ENCODE results near the gene PCED1B. TPM values are rescaled to one million over a fixed set of nuclear protein-coding genes. Genes with fewer than 3 reads are reported as not detected.

PCED1B gene
- total RNA-seq, 6 experiments from 2014 or later: 3.3 to 5.4 (median 4.9) TPM

DNA sequence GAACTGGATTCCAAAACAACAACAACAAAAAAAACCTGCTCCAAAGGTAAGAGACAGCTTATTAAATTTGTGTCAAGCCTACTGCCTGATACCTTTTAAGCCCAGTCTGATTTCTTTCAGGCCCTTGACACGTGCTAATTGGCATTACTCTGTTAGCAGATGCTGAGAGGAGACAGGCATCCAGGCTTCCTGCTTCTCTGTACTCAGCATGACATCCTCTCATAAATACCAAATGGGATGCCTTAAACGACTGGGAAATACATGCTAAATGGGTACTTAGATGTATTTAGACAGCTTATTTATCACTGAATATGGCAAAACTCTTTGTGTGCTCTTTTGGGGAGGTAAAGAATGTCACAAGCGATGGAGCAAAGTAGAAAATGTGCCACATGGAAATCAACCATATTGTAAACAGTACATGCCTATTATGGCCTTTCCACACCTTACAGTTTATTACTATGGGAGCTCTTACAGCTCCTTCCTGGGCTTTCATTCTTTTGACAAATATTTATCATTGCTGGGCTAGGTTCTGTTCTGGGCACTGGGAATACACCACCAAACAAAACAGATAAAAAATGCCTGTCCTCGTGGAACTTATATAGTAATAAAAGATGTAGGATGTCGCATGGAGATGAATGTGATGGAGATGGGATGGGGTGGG is 11.5 kb upstream of the PCED1B start:
- no peak for DNase-seq
- Mint-ChIP-seq H3K27ac (no peak overlapping the region), H3K9me3 (no peaks in the 10 kb centered on the region), H3K36me3 (ENCODE audit: low read depth) (no peaks in the 10 kb centered on the region), H3K4me1 (ENCODE audit: low read depth) (peaks cover 36% of the 10 kb centered on the region), H3K4me3 (no peak overlapping the region), H3K27me3 (ENCODE audit: insufficient read depth) (no peaks in the 10 kb centered on the region)
- TF ChIP-seq, protein P1, sequence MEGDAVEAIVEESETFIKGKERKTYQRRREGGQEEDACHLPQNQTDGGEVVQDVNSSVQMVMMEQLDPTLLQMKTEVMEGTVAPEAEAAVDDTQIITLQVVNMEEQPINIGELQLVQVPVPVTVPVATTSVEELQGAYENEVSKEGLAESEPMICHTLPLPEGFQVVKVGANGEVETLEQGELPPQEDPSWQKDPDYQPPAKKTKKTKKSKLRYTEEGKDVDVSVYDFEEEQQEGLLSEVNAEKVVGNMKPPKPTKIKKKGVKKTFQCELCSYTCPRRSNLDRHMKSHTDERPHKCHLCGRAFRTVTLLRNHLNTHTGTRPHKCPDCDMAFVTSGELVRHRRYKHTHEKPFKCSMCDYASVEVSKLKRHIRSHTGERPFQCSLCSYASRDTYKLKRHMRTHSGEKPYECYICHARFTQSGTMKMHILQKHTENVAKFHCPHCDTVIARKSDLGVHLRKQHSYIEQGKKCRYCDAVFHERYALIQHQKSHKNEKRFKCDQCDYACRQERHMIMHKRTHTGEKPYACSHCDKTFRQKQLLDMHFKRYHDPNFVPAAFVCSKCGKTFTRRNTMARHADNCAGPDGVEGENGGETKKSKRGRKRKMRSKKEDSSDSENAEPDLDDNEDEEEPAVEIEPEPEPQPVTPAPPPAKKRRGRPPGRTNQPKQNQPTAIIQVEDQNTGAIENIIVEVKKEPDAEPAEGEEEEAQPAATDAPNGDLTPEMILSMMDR (IDR thresholded peaks at IDR 0.05): no peak

DNA sequence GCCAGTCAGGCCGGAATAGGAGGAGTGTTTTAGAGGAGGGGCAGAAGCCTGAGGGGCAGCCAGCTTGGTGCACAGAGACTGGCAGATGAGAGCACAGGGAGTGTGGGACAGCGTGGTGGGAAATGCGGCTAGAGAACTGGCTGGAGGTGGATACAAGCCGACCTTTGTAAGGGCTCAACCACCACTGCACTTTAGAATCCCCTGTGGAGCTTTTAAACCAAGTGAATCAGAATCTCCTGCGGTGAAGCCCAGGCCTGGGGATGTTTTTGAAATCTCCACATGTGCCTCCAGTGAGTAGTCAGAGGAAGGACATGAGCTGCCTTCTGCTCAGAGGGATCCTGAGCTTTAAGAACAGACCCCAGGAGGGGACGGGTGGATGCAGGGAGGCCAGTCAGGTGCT is 10.9 kb upstream of the PCED1B start:
- H3K4me1 Mint-ChIP-seq (ENCODE audit: low read depth): peaks cover 36% of the 10 kb centered on the region
- no peak overlapping the region for H3K4me3 Mint-ChIP-seq
- TF ChIP-seq, protein P1 (IDR thresholded peaks at IDR 0.05): no peak
- no peak overlapping the region for H3K27ac Mint-ChIP-seq
- H3K36me3 Mint-ChIP-seq (ENCODE audit: low read depth): no peaks in the 10 kb centered on the region
- no peak for DNase-seq
- H3K9me3 Mint-ChIP-seq: no peaks in the 10 kb centered on the region
- H3K27me3 Mint-ChIP-seq (ENCODE audit: insufficient read depth): no peaks in the 10 kb centered on the region

DNA sequence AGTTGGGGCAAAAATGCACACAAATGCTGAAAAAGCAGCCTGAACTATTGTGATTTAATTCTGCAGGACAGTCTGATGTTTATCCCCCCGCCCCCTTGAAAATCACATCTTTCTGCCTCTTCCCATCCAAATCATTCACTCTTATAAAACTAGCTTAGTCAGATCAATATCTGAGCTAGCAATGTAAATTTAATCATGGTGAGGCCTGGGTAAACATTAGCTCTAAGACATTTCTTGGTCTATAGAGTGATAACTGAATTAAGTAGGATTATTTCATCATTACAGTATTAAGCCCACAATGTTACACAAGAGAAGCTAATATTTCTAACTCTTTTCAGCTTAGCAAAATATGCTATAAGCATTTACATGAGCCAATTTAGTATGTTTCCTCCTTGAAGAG is 9.1 kb upstream of the PCED1B start:
- TF ChIP-seq, protein P1 (IDR thresholded peaks at IDR 0.05): no peak
- no peak overlapping the region for H3K4me3 Mint-ChIP-seq
- no peaks in the 10 kb centered on the region for H3K36me3 Mint-ChIP-seq (ENCODE audit: low read depth)
- no peaks in the 10 kb centered on the region for H3K9me3 Mint-ChIP-seq
- peaks cover 36% of the 10 kb centered on the region for H3K4me1 Mint-ChIP-seq (ENCODE audit: low read depth)
- no peak overlapping the region for H3K27ac Mint-ChIP-seq
- DNase-seq: no peak
- H3K27me3 Mint-ChIP-seq (ENCODE audit: insufficient read depth): no peaks in the 10 kb centered on the region

DNA sequence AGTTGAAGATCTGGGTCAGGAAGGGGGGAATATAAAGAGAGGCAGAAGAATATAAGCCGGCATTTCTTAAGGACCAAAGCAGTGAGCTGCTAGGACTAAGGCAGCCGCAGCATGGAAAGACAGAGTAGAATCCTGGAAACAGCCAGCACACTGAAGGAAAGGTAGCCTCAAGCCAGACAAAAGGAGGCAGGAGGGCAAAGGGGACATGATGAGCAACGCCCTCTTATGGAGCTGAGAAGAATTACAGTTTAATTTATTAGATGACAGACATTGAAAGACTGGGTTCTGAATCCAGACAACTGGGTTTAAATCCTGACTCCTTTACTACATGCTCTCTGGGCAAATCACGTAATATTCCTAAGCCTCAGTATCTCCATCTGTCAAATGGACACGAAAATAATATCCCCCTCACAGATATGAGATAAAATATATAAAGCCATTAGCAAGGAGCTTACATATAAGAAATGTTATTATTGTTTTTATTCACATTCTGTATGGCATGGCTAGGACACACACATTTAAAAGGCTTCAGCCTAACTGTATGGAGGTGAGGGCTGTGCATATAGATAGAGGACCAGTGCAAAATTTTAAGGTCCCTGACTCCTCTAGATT is 8.1 kb upstream of the PCED1B start:
- Mint-ChIP-seq H3K4me3 (no peak overlapping the region), H3K27ac (no peak overlapping the region)
- DNase-seq: no peak

DNA sequence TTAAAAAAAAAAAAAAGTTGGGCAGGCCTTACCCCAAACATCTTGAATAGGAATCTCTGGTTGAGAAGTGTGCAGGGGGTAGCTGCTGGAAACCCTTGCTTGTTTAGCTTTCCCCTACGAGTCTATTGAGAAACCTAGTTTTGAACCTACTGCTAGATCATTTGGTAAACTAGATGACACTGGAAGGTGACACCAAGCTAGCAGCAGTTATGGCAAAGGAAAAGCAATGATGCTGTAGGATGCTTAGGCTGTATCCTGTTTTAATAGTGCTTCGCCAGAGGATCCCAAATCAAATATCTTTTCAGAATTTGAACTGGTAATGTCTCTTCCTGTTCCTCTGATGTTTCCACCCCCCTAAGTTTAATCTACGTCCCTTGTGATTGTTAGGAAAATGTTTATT is 5.5 kb upstream of the PCED1B start:
- no peaks in the 10 kb centered on the region for H3K9me3 Mint-ChIP-seq
- peaks cover 26% of the 10 kb centered on the region for H3K36me3 Mint-ChIP-seq (ENCODE audit: low read depth)
- DNase-seq: no peak
- H3K27me3 Mint-ChIP-seq (ENCODE audit: insufficient read depth): no peaks in the 10 kb centered on the region
- H3K27ac Mint-ChIP-seq: no peak overlapping the region
- TF ChIP-seq, protein P1 (IDR thresholded peaks at IDR 0.05): no peak
- no peak overlapping the region for H3K4me3 Mint-ChIP-seq
- H3K4me1 Mint-ChIP-seq (ENCODE audit: low read depth): peaks cover 44% of the 10 kb centered on the region

More for the DNA sequence above, 8.1 kb upstream of the PCED1B start:
- TF ChIP-seq, protein P1 (IDR thresholded peaks at IDR 0.05): peak; percentile 76
- Mint-ChIP-seq H3K9me3 (no peaks in the 10 kb centered on the region), H3K4me1 (ENCODE audit: low read depth) (peaks cover 43% of the 10 kb centered on the region), H3K27me3 (ENCODE audit: insufficient read depth) (no peaks in the 10 kb centered on the region), H3K36me3 (ENCODE audit: low read depth) (peaks cover 4% of the 10 kb centered on the region)

Measured in HFFc6 (cell line).